Fibroblast of lung (primary cell): Measurements from ENCODE around the gene HMGXB4. TPM values are rescaled to one million over a fixed set of nuclear protein-coding genes. Genes with fewer than 3 reads are reported as not detected.

Experiments
- DNase-seq, 2 donors: peaks; one replicate each; pipeline versions ENCODE4 v3.0.0 to v3.0.0-alpha.2; 2010; ENCODE audit warnings: low read depth in 2 of 2
- H2AFZ ChIP-seq: 2 replicates; pipeline ENCODE4 v1.5.1; 2012; ENCODE audit warnings: low read length, control low read depth, inconsistent platforms
- H3K27ac ChIP-seq: 2 replicates; pipeline ENCODE4 v1.5.1; 2011; ENCODE audit warnings: low read length, control low read depth; ENCODE audit not compliant: insufficient read depth
- H3K27me3 ChIP-seq: 2 replicates; pipeline ENCODE4 v1.5.1; 2011; ENCODE audit warnings: mild to moderate bottlenecking, low read length; ENCODE audit not compliant: control insufficient read depth, insufficient read depth
- H3K36me3 ChIP-seq: 2 replicates; pipeline ENCODE4 v1.5.1; 2011; ENCODE audit warnings: low read length; ENCODE audit not compliant: control insufficient read depth, insufficient read depth
- H3K4me1 ChIP-seq: 2 replicates; pipeline ENCODE4 v1.5.1; 2011; ENCODE audit warnings: low read length; ENCODE audit not compliant: control insufficient read depth, insufficient read depth; ENCODE audit errors: extremely low read depth
- H3K4me2 ChIP-seq: 2 replicates; pipeline ENCODE4 v1.5.1; 2011; ENCODE audit warnings: low read length, control low read depth; ENCODE audit not compliant: insufficient read depth; ENCODE audit errors: extremely low read depth
- H3K4me3 ChIP-seq, 4 experiments: fragments of 200-600 bp in 1 of 4; sonication (generic) in 1 of 4; replicated peaks in 1 of 4; 2 replicates each; pipeline ENCODE4 v1.5.1; 2011 to 2016; ENCODE audit warnings: low read length in 4 of 4, low read depth in 3 of 4, mild to moderate bottlenecking in 3 of 4, control low read depth in 2 of 4, inconsistent platforms in 1 of 4, mixed read lengths in 1 of 4; ENCODE audit not compliant: insufficient read depth in 1 of 4; ENCODE audit errors: control extremely low read depth in 1 of 4
- H3K79me2 ChIP-seq: 2 replicates; pipeline ENCODE4 v1.5.1; 2012; ENCODE audit warnings: mild to moderate bottlenecking, low read length, inconsistent platforms; ENCODE audit not compliant: control insufficient read depth, insufficient read depth
- H3K9ac ChIP-seq: 2 replicates; pipeline ENCODE4 v1.5.1; 2011; ENCODE audit warnings: mild to moderate bottlenecking, low read length, control low read depth; ENCODE audit not compliant: insufficient read depth
- H3K9me3 ChIP-seq: 2 replicates; pipeline ENCODE4 v1.5.1; 2012; ENCODE audit warnings: low read depth, low read length; ENCODE audit not compliant: control insufficient read depth, insufficient read depth
- H4K20me1 ChIP-seq: 2 replicates; pipeline ENCODE4 v1.5.1; 2011; ENCODE audit warnings: low read length; ENCODE audit not compliant: control insufficient read depth, insufficient read depth; ENCODE audit errors: extremely low read depth
- CTCF ChIP-seq, 2 donors: IDR thresholded peaks in 1 of 2; conservative IDR thresholded peaks in 1 of 2; 1 replicate in 1 of 2; 2 replicates in 1 of 2; pipeline ENCODE4 v1.5.1; 2011 to 2012; ENCODE audit warnings: low read length in 2 of 2, control low read depth in 1 of 2, inconsistent platforms in 1 of 2, low read depth in 1 of 2, mild to moderate bottlenecking in 1 of 2
- EZH2 ChIP-seq: IDR thresholded peaks from 2 replicates; pipeline ENCODE4 v1.5.1; 2012; ENCODE audit warnings: low read length, control low read depth, mild to moderate bottlenecking; ENCODE audit errors: missing control alignments
- polyA plus RNA-seq, 2 donors: library from polyadenylated mRNA; depleted of rRNA in 1 of 2; stranded (reverse) in 1 of 2; unstranded in 1 of 2; fragments of >200 nt; gene quantifications; 2 replicates each; pipeline ENCODE4 v1.2.1, GENCODE V29; 2011 to 2012; ENCODE audit warnings: missing spikeins in 1 of 2
- total RNA-seq: library from RNA; depleted of rRNA; stranded (reverse); fragments of >200 nt; gene quantifications from 2 replicates; pipeline ENCODE4 v1.2.1, GENCODE V29; 2014

The HMGXB4 gene
- total and polyA plus RNA-seq, 2 donors (not counting 1 experiment from before 2014, with no cell fraction given): 17.3 to 31.2 TPM

GRCh38 chr22:35334004-35334403 is 76.7 kb downstream of the HMGXB4 start:
- Histone ChIP-seq H3K27me3 (no peaks in the 10 kb centered on the region), H3K79me2 (no peaks in the 10 kb centered on the region), H3K36me3 (peaks cover 29% of the 10 kb centered on the region), H3K4me2 (no peak overlapping the region), H3K27ac (no peak overlapping the region), H3K9ac (no peak overlapping the region), H2AFZ (no peak overlapping the region), H4K20me1 (no peaks in the 10 kb centered on the region), H3K4me3 (no peak overlapping the region), H3K4me1 (peaks cover 5% of the 10 kb centered on the region), H3K9me3 (no peaks in the 10 kb centered on the region)
- no peak for DNase-seq
- no peak for TF ChIP-seq CTCF (conservative IDR thresholded peaks at IDR 0.05 in 1 of 2, IDR thresholded peaks at IDR 0.05 in 1 of 2; ENCODE audit: low read depth in 1 of 2, low read length in 2 of 2)
- TF ChIP-seq EZH2: no peak

GRCh38 chr22:35335468-35335867 is 78.2 kb downstream of the HMGXB4 start:
- H3K4me1 ChIP-seq: peaks cover 2% of the 10 kb centered on the region
- no peak for TF ChIP-seq EZH2
- TF ChIP-seq CTCF (conservative IDR thresholded peaks at IDR 0.05 in 1 of 2, IDR thresholded peaks at IDR 0.05 in 1 of 2; ENCODE audit: low read depth in 1 of 2, low read length in 2 of 2): no peak
- no peak overlapping the region for H3K4me2 ChIP-seq
- H3K36me3 ChIP-seq: peaks cover 27% of the 10 kb centered on the region
- DNase-seq: no peak
- no peaks in the 10 kb centered on the region for H3K9me3 ChIP-seq
- H3K4me3 ChIP-seq: no peak overlapping the region
- H3K27ac ChIP-seq: no peak overlapping the region
- H3K9ac ChIP-seq: no peak overlapping the region
- H2AFZ ChIP-seq: no peak overlapping the region
- no peaks in the 10 kb centered on the region for H4K20me1 ChIP-seq
- H3K79me2 ChIP-seq: no peaks in the 10 kb centered on the region
- no peaks in the 10 kb centered on the region for H3K27me3 ChIP-seq

GRCh38 chr22:35335936-35336781 is 78.9 kb downstream of the HMGXB4 start:
- no peak overlapping the region for H2AFZ ChIP-seq
- H4K20me1 ChIP-seq: no peaks in the 10 kb centered on the region
- H3K4me1 ChIP-seq: no peaks in the 10 kb centered on the region
- H3K79me2 ChIP-seq: no peaks in the 10 kb centered on the region
- peaks cover 27% of the 10 kb centered on the region for H3K36me3 ChIP-seq
- no peak for TF ChIP-seq CTCF (conservative IDR thresholded peaks at IDR 0.05 in 1 of 2, IDR thresholded peaks at IDR 0.05 in 1 of 2; ENCODE audit: low read depth in 1 of 2, low read length in 2 of 2)
- TF ChIP-seq EZH2: no peak
- no peak overlapping the region for H3K9ac ChIP-seq
- no peak overlapping the region for H3K4me3 ChIP-seq
- no peak overlapping the region for H3K4me2 ChIP-seq
- DNase-seq: no peak
- H3K27me3 ChIP-seq: no peaks in the 10 kb centered on the region
- H3K9me3 ChIP-seq: no peaks in the 10 kb centered on the region
- no peak overlapping the region for H3K27ac ChIP-seq
